Prostate gland (tissue), 2 donors: ENCODE data around the gene CHCHD6.

Source experiments
- CTCF ChIP-seq, 4 experiments: fragments of 200-600 bp in 2 of 4; fragments of 450-650 bp in 2 of 4; sonication (generic) in 2 of 4; IDR thresholded peaks; 1 replicate in 3 of 4; 2 replicates in 1 of 4; pipeline ENCODE4 v1.5.1; 2016 to 2019; ENCODE audit warnings: antibody characterized with exemption in 4 of 4, mild to moderate bottlenecking in 2 of 4, moderate library complexity in 2 of 4
- POLR2A ChIP-seq: fragments of 450-650 bp; IDR thresholded peaks from one replicate; pipeline ENCODE4 v1.6.1; 2016; ENCODE audit warnings: antibody characterized with exemption, mild to moderate bottlenecking
- POLR2AphosphoS5 ChIP-seq: sonication (generic); formaldehyde crosslinking; IDR thresholded peaks from one replicate; pipeline ENCODE4 v1.6.1; 2017; ENCODE audit warnings: antibody characterized with exemption

- no peak for TF ChIP-seq POLR2A
- TF ChIP-seq CTCF (IDR thresholded peaks at IDR 0.05) = no peak
- no peak for TF ChIP-seq POLR2AphosphoS5
These were observed 124.3 kb downstream of the CHCHD6 start for GRCh38 chr3:126828306-126828705.
